HG03432 (cell line): Measurements from ENCODE around the gene AUTS2.

Experiments used
- ATAC-seq: cut with Tn5 transposase; IDR thresholded peaks from one replicate; pipeline ENCODE4 v1.9.1; 2021; ENCODE audit warnings: mild to moderate bottlenecking, moderate library complexity; ENCODE audit not compliant: unreplicated experiment

AUTS2 gene

DNA sequence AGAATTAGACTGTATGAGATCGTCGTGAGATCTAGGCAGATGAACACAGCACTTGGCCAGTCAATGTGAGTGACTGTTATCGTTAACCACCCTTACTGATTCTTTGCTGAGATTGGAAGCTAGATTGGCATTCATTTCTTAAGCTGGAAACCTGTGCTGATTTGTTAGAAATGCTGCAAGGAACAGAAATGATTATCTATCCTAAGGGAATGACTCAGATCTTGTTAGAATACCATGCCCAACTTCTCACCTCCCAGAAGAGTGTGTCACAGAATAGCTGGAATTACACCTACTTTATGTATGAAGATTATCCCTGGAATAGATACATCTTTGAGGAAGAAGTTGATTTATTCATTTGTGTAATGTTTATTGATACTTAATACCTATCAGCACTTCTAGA lies 275.2 kb downstream of the AUTS2 start:
- no peak for ATAC-seq

DNA sequence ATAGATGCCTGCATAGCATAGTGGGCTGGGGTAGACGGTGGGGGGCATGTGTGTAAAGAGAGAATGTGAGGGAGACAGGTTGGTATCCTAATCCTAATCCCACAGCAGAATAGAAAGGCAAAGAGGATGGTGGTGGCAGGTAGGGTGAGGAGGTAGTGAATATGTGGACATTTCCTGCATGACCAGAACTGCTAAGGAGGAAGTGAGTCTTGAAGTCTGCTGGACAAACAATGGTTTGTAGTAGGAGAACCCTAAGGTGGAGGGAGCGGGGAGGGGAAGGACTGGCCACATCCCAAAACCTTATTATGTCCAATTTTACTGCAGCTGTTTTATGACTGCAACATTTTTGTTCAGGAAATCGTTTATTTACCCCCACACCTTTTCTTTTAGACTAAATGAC lies 279.7 kb downstream of the AUTS2 start:
- no peak for ATAC-seq

DNA sequence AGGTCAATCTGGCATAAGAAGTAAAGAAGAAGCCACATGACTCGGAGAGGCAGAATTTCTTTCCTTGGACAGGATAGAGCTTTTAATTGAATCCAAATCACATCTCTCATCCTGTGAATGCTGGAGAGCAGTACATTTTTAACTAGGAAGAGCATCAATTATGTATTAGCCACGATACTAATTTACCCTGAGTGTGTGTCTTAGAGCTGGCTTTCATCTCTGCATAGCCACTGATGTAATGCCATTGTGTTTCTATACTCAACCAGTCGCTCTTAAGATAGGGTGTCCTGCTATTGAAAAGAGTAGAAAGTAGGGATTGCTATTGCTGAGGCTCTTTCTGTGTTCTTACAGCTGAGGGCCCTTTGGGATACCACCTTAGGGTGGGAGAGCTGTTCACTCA lies 280.3 kb downstream of the AUTS2 start:
- ATAC-seq, result no peak

DNA sequence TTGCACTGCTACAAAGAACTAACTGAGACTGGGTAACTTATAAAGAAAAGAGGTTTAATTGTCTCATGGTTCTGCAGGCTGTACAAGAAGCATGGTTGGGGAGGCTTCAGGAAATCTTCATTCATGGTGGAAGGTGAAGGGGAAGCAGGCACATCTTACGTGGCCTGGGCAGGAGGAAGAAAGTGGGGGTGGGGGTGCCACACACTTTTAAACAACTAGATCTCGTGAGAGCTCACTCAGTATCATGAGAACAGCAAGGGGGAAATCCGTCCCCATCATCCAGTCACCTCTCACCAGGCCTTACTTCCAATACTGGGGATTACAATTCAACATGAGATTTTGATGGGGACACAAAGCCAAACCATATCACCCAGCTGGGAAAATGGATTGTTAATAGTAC lies 281.7 kb downstream of the AUTS2 start:
- no peak for ATAC-seq

DNA sequence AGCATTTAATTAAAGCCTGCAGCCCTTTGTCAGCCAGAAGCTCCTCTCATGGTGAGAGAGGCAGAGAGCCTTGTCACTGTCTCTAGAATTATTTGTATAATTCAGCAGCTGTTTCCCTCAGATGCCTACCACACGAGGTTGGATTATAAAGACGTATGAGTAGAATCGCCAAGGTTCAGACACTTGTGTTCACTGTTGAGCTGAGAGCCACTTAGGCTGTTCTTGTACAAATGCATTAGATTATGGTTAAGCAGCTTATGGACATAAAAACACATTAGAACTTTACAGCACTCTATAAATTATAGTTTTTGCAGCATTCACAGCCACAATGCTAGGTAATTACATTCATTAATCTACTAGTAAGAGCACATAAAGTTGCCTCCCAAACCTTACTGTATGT lies 282.6 kb downstream of the AUTS2 start:
- ATAC-seq, result no peak

DNA sequence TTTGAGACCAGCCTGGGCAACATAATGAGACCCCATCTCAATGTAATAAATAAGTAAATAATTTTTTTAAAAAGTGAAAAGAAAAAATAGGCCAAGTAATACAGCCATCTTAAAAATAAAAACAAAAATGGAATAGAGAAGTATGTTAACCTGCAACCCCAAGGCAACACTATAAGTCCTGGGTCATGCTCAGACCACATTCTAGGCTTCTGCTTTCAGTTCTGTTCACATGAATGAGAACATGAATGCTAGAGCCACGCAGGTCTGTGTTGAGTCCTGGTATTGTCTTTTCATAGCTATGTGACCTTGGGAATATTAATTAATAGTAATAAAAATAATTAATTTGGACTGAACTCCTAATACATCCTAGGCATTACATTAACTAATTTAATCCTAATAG lies 284.0 kb downstream of the AUTS2 start:
- peak; percentile 76 for ATAC-seq

DNA sequence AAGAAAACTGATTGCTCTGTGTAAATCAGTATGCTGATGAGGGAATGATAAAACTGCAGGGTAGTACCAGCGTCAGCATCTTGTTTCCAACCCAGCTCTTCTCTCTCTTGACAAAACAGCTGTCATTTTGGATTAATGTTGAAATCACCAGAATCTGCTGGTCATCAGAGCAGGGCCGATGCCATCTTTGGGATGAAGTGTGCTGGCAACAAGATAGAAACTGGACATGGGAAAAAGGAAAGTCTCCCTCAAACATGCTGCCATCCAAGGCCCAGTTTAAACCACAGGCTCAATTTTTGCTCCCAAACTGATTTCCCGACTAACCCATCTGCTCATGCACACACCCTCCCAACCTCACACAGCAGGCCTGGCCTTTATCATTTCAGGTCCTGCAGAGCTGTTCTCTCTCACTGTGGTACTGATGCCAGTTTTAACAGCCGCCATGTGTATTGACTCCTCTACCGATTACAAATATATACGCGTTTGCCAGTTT lies 285.2 kb downstream of the AUTS2 start:
- ATAC-seq, result no peak

- ATAC-seq, result no peak
Observed at GRCh38 chr7:69885431-69885830, 287.2 kb downstream of the AUTS2 start.

DNA sequence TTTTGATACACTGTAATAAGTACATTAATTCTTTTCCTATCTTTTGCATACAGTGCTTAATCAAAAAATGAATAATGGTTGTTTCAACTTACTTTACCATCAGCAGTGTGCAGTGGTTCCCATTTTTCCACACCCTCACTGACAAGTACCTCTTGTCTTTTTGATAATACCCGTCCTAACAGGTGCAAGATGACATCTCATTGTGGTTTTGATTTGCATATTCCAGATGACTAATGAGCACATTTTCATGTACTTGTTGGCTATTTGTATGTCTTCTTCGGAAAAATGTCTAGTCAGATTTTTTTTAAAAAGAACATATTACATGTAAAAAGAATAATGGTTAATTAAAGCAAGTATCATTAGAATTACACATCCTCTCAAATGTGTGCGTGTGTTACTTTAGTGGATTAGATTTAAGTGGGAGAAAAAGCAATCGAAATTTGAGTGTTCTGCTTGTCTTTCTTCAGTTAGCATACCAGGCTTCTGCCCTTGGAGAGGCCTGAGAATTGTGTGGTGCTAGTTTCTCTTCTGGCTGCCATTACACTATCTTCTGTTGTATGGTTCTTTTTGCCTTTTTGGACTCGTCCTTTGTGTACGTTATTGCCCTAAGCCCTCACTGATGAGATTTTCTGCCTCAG lies 291.2 kb downstream of the AUTS2 start:
- peak; percentile 75 for ATAC-seq

GRCh38 chr7:69889976-69890351 lies 291.7 kb downstream of the AUTS2 start:
- ATAC-seq, result no peak

- no peak for ATAC-seq
Observed at GRCh38 chr7:69892790-69893189, 294.5 kb downstream of the AUTS2 start.

DNA sequence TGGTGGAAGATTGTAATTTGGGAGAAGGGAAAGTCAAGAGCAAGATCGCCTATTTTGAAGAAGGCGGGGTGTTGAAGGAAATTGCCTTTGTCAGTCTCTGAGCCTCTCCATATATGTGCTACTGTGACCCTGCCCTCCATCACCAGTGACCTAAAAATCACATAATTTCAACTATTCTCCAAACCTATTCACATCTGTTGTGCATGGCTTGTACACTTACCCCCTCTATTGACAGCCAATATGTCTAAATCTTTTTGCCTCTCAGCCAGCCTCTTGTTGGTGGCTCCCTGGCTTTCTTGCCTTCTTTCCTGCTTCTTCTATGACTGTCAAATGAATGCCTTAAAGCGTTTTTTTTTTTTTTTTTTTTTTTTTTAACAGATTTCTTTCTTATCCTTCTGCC lies 295.6 kb downstream of the AUTS2 start:
- ATAC-seq, result no peak

- ATAC-seq, result no peak
Observed at GRCh38 chr7:69895446-69895845, 297.2 kb downstream of the AUTS2 start.

DNA sequence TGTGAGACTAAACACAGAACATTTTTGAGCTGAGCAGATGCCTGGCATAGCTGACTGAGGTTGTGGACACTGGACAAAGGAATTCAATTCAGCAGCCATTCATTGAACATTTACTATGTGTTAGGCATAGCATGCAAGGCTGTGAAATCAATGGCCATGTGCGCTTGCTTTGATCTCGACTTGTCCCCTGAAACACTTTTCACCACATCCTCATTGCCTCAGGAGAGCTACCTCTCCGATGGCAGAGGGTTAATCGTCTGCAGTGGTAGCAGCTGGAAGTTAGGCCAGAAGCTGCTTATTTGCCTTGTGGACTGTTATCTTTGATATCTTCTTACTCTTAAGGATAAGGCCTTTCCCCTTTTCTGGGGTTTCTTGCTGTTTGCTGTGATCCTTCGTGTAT lies 297.8 kb downstream of the AUTS2 start:
- ATAC-seq, result no peak

GRCh38 chr7:69898189-69898588 lies 299.9 kb downstream of the AUTS2 start:
- ATAC-seq, result peak; percentile 95

DNA sequence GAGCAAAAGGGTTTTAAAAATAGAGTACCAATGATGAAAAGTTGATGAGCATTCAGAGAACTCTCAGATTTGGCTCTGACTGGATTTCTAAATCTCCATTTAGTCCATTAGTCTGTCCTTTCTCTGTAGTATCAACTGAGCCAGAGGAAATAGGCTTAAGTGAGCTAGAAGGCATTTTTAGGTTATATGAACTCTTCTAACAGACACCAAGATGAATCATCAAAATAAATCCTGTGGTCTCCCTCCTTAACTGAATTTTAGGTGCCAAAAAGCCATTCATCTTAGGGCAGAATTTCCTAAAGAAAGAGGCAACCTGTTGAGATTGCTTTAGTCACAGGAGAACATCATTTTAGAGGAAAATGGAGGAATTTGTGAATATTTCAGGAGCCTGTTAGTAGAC lies 305.1 kb downstream of the AUTS2 start:
- ATAC-seq, result no peak

GRCh38 chr7:69906283-69906995 lies 308.2 kb downstream of the AUTS2 start:
- peak; percentile 96 for ATAC-seq

DNA sequence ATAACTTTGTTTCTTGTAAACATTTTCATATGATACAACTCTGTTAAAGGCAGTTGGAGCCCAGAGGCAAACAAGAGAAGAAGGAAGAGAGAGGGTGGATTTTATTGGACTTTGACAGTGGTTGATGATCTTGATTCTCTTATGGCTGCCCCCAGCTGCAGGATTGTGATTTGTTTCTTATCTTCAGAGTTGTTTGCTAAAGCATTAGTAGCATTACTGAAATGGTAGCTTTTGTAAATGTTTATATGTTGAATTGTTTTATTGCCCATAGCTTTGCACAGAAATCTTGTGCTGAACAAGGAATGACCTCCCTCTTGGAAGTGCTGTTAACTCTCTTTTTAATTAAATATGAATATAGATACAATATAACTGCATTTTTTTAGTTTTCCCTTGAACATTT lies 309.4 kb downstream of the AUTS2 start:
- no peak for ATAC-seq

- no peak for ATAC-seq
Observed at GRCh38 chr7:69908454-69908853, 310.2 kb downstream of the AUTS2 start.

DNA sequence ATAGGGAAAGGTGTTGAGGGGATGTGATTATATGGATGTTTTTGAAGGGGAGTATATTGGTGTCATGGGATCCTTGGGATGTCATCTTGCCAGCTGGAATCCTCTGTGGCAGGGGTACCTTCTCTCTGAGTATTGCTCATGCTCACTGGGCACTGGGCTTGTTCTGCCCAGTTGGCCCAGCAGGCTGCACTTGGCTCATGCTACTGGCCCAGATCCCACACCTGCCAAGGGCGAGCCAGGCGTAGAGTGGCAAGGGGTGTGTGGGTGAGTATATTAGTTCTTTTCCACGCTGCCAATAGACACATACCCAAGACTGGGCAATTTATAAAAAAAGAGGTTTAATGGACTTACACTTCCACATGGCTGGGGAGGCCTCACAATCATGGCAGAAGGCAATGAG lies 311.9 kb downstream of the AUTS2 start:
- ATAC-seq, result no peak

DNA sequence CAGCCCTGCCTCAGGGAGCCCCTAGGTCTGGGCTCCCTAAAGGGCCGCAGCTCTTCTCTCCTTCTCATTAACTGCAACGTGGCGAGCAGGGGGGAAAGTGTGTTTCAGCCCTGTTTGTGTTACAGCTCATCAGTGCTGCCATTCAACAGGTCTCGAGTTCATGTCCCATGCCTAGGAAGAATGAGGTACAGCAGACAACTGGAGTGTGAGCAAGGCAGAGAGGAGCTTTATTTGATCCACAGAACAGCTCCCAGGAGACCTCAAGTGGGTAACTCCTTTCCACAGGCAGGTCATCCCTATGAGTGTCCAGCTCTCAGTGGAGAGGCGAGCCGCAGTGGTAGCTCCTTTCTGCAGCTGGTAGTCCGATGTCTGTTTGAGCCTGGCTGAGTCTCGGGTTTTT lies 313.1 kb downstream of the AUTS2 start:
- no peak for ATAC-seq

- ATAC-seq, result no peak
Observed at GRCh38 chr7:69912141-69912540, 313.9 kb downstream of the AUTS2 start.

DNA sequence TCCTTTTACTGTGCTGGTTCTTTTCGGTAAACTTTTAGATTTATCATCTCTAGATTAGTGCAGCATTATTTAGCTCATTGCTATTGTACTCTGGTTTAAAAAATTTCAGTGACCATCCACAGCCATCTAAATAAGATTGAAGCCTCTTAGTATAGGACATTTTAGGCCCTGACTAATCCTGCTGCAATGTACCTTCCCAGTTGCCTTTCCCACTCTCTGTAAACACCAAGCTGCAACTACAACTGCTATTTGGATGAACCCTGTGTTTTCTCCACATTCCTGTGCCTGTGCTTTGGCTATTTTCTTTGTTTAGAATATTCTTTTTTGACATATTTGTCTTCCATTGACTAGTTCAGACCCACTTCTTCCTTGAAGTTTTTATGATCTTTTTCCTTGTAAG lies 314.6 kb downstream of the AUTS2 start:
- no peak for ATAC-seq
